UCSD-AML1 (cell line): ENCODE results near the gene APOB.

Experiments used
- DNase-seq: peaks from one replicate; lab custom pipeline; 2025; ENCODE audit not compliant: unreplicated experiment; lab: John Stamatoyannopoulos, UW

The APOB gene

GRCh38 chr2:21050164-21050563 lies 6.3 kb upstream of the APOB start:
- DNase-seq, result no peak

DNA sequence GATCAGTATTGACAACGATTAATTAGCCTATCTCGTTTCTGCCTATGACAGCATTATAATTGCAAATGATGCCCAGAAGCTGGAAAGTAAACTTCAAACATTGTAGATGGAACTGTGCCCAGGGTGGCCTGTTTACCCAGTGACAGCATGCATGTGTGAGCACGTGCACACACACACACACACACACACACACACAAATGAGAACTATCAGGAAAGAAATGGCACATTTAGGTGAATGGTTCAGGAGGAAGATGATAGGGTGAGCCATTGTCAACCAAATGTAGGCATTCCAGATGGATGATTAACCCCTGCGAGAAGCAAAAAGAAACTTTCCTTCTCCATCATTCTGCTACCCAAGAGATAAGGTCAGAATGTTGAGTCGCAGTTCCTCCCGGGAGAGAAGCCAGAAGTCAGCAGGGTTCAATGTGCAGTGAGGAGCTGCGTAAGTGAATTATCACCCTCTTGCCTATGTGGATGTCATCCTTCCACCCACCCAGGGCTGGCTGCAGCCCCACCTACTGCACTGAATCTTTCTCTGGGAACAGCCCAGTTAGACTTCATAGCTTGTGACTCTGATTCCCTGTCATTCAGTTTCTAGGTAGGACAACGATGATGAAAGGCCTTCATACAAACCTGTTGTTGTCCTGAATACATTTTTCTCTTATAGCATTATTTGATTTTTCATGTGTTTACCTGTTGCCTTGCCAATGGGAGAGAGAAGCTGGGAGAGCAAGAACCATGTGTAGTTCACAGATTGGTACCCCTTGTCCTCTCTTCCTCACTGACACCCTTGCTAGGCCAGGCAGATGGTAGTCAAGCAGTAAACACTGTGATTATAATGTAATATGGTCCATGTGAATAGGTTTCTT lies 3.5 kb upstream of the APOB start:
- DNase-seq, result no peak

GRCh38 chr2:21046506-21046905 lies 2.6 kb upstream of the APOB start:
- no peak for DNase-seq

GRCh38 chr2:21044694-21045371 lies 960 bp upstream of the APOB start:
- DNase-seq, result peak; percentile 22

DNA sequence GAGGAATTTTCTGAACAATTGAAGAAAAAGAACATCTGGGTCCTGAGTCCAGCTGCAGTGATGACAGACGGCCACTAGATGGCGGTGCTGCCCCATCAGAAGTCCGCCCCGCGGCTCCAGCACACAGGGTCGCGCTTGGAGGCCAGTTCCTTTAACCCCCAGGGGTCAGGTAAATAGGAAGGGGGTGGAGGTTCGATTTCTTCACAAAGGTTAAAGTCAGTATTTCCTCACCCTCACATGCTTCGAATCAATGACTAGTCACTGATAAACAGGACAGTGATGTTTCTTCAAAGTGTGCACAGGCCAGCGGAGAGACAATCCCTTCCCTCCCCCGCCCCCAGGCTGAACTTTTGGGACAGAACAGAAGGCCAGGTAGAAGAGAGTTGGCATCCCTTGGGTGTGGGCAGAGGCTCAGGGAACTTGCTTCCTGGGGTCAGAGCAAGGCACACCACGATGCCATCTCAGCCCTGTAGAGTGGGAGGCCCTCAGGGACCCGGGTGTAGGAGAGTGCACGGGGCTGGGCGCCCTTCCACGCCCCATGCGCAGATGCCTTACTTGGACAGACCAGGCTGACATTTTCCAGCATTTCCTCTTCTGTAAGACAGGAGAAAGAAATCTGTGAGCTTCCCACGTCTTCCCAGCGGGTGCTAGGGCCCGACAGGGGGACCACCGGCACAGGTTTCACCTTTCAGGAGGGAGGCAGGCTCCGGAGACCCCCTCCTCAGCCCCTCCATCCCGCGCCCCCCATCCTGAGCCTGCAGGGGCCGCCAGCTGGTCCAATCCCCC lies 722 bp downstream of the APOB start:
- peak; percentile 43 for DNase-seq

- DNase-seq, result no peak
These were observed 1.2 kb downstream of the APOB start for GRCh38 chr2:21042708-21042957.

- no peak for DNase-seq
These were observed 1.7 kb downstream of the APOB start for GRCh38 chr2:21041943-21042707.

- DNase-seq, result no peak
These were observed 2.4 kb downstream of the APOB start for GRCh38 chr2:21041462-21041861.

- no peak for DNase-seq
These were observed 3.1 kb downstream of the APOB start for GRCh38 chr2:21040468-21041377.

- DNase-seq, result no peak
These were observed 3.9 kb downstream of the APOB start for GRCh38 chr2:21039979-21040467.

- no peak for DNase-seq
These were observed 4.8 kb downstream of the APOB start for GRCh38 chr2:21039080-21039556.

- no peak for DNase-seq
These were observed 5.3 kb downstream of the APOB start for GRCh38 chr2:21038403-21039073.

GRCh38 chr2:21037671-21038108 lies 6.2 kb downstream of the APOB start:
- no peak for DNase-seq

DNA sequence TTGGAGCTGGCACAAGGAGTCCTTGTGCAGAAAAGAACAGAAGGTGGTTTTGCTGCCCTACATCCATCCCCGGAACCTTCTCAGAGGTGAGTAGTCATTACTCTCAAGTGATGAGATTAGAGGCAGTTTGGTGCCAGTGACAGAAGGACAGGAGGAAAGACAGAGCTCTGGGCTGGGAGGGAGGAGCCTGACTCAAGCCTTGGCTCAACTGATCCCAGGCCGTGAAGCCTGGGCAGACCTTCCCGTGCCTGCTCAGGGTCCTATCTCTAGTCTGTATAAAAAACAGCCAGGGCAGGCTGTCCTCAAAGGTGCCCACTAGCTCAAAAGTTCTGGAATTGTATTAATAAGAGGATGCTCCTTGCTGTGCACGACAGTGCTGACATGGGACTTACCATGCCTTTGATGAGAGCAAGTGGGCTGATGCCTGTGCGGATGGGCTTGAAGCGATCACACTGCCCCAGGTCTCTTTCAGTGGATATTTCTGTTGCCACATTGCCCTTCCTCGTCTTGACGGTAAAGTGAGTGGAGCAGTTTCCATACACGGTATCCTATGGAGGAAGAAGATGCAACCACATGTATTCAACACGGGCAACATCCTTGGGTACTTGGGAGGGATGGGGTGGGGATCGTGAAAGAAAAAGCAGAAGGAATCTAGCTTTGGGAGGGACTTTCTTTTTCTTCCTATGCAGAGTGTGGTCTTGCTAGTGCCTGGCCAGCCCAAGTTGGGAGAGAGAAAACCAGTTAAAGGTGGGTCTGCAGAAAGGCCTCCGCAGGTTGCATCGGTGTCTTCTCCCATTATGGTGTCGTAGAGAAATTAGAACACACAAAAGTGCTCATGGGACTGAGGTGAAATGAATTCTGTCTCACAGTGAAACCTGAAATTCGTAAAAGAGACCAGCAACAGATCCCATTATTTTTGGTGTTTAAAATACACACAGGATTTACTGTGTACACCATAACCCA lies 6.9 kb downstream of the APOB start:
- no peak for DNase-seq

- DNase-seq, result no peak
These were observed 7.7 kb downstream of the APOB start for GRCh38 chr2:21035974-21036707.

GRCh38 chr2:21035282-21035973 lies 8.4 kb downstream of the APOB start:
- DNase-seq, result no peak

- no peak for DNase-seq
These were observed 8.9 kb downstream of the APOB start for GRCh38 chr2:21034972-21035279.
